HL-60 (cell line): Measurements from ENCODE around the gene SCYGR4.
A peak's percentile ranks its signal among the peaks of the same experiment; 100 is the strongest.
"Not testable (repeated sequence)": the region's sequence is repeated elsewhere in the genome, so short reads cannot be mapped to it uniquely, and the experiment has no call there.

Experiments used
- DNase-seq, 2 experiments: peaks; one replicate each; pipeline ENCODE4 v3.0.0-alpha.2; 2010 to 2020; ENCODE audit warnings: low read depth in 1 of 2, low spot score in 1 of 2
- H3K27ac ChIP-seq: fragments of 250-450 bp; sonication (Bioruptor Pico); replicated peaks from 2 replicates; pipeline ENCODE4 v1.5.1; 2020; ENCODE audit warnings: mild to moderate bottlenecking, moderate library complexity
- H3K27me3 ChIP-seq: fragments of 250-450 bp; sonication (Bioruptor Pico); 2 replicates; pipeline ENCODE4 v1.5.1; 2021; ENCODE audit warnings: mild to moderate bottlenecking, moderate library complexity; ENCODE audit not compliant: insufficient read depth, poor library complexity, severe bottlenecking
- H3K4me3 ChIP-seq: replicated peaks from 2 replicates; pipeline ENCODE4 v1.5.1; 2011; ENCODE audit warnings: mild to moderate bottlenecking, control low read depth, low read length; ENCODE audit not compliant: insufficient read depth
- CTCF ChIP-seq: IDR thresholded peaks from one replicate; pipeline ENCODE4 v1.5.1; 2011; ENCODE audit warnings: low read length, control low read depth, inconsistent platforms; ENCODE audit not compliant: insufficient read depth
- GABPA ChIP-seq: IDR thresholded peaks from 2 replicates; pipeline ENCODE4 v1.6.1; 2012; ENCODE audit warnings: low read depth
- POLR2AphosphoS5 ChIP-seq: IDR thresholded peaks from 2 replicates; pipeline ENCODE4 v1.6.1; 2012; ENCODE audit warnings: low read depth
- REST ChIP-seq: IDR thresholded peaks from 2 replicates; pipeline ENCODE4 v1.6.1; 2012; ENCODE audit warnings: low read depth; ENCODE audit not compliant: insufficient replicate concordance
- SPI1 ChIP-seq: IDR thresholded peaks from 2 replicates; pipeline ENCODE4 v1.6.1; 2012; ENCODE audit warnings: low read depth, mild to moderate bottlenecking, borderline replicate concordance

SCYGR4 gene

GRCh38 chr2:227665189-227665940 lies 48.1 kb downstream of the SCYGR4 start:
- TF ChIP-seq CTCF = no peak
- TF ChIP-seq REST = no peak
- no peak for TF ChIP-seq POLR2AphosphoS5
- no peak for TF ChIP-seq SPI1
- TF ChIP-seq GABPA = no peak
- no peak for DNase-seq
- no peak overlapping the region for H3K4me3 ChIP-seq
- H3K27ac ChIP-seq = no peak overlapping the region
- peaks cover 5% of the 10 kb centered on the region for H3K27me3 ChIP-seq

DNA sequence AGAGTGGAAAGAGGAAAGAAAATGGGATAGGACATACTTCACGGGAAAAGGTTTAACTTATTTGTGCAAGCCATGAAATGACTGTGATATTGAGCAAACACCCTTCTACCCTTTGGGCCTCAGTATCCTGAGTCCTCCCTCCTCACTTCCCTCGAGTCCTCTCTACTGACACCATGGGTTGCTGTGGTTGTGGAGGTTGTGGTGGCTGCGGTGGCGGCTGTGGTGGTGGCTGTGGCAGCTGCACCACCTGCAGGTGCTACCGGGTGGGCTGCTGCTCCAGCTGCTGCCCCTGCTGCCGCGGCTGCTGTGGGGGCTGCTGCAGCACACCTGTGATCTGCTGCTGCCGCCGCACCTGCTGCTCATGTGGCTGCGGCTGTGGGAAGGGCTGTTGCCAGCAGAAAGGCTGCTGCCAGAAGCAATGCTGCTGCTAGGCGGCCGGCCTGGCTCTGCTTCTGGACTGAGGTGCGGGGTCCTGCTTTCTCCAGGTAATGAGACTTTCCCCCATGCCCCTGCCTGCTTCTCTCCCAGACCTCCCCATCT lies 49.4 kb downstream of the SCYGR4 start, which contains the start of gene SCYGR5:
TSS of gene SCYGR5 (plus strand) at position 174 of the 540 bp plus-strand sequence. CDS start at position 174, 0 bp downstream.
- not testable (repeated sequence) for H3K27ac ChIP-seq, H3K27me3 ChIP-seq, H3K4me3 ChIP-seq
- peak; percentile 92 for TF ChIP-seq POLR2AphosphoS5
- DNase-seq = peak in 1 of 2 experiments; percentile 69
